Measurements from ENCODE around the gene RBMS3.

The RBMS3 gene

GRCh38 chr3:29922992-29923746, 642.3 kb downstream of the RBMS3 start:
- no peak for DNase-seq

- DNase-seq = no peak
Measured at GRCh38 chr3:29924783-29925561, 644.1 kb downstream of the RBMS3 start.

- no peak for DNase-seq
Measured at GRCh38 chr3:29926378-29926777, 645.5 kb downstream of the RBMS3 start.

DNA sequence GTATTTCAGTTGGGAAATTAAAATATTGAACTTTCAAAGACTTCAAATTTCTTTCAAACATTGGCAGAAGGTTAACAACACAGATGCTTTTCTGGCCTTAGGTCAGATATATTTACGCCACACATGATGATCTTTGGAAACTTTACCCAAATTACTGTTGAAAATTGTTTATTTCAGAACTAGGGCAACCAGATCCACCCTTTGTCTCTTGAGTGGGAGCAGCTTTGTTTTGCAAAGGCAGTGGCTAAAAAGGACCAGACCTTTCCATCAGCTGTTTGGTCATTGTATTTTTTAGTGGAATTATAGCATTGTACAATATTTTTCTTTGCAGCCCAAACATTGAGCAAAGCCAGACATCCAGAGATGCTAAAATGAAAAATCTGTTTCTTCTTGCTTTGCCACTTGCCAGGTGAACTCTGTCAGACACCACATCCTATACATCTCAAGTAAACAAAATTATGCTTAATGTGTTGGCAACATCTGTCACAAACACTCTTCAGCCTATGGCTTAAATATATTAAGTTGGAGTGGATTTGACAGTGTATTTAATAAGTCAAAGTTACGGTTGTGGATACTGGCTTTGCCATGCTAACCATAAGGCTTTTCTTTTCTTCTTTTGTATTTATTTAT, 651.9 kb downstream of the RBMS3 start:
- no peak for DNase-seq

DNA sequence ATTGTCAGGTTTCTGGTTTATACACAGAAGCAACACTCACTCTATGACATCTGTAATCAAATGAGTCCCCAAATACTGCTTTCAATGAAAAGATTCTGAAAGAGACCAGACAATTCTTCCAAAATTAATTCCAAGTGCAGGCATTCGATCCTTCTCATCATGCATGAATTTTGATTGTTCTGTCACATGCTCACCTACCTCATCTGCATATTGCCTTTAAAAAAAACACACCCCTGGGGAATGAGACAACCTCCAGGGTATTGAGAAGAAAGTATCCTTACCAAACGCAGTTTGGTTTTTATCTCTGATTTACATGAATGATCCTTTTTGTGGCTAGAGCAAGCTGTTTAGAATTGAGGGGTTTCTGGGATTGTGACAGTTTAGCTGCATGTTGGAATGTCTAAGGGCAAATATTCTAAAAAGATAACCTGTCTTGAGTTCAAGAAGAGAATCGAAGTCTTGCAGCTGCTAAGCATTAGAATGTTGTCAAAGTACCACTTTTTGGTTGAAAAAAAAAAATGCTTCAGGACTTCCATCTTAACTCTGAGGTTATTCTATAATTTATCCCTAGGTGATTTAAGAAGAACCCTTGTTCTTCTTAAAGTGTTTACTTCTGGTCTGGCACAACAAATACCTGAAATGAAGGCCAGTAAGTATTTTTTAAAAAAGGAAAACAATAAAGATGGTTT, 653.1 kb downstream of the RBMS3 start:
- no peak for DNase-seq

DNA sequence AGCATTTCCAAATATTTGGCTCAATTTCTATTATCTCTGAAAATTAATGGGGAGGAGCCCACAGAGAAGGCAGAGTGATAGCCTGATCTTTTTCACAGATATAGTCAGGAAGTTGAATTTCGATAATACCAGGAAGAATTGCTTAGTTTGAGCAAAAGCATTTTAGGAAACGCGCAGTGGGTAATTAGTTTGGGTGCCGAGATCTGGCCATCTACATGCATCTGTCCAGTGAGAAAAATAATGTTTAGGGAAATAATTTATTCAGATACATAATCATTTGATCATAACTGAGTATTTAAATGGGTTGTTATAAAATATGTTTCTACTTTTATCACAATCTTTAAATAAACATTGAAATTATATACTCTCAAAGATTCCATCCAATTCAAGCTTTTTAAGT, 653.9 kb downstream of the RBMS3 start:
- no peak for DNase-seq

- no peak for DNase-seq
Measured at GRCh38 chr3:29936054-29936453, 655.2 kb downstream of the RBMS3 start.

- no peak for DNase-seq
Measured at GRCh38 chr3:29936766-29937165, 655.9 kb downstream of the RBMS3 start.

DNA sequence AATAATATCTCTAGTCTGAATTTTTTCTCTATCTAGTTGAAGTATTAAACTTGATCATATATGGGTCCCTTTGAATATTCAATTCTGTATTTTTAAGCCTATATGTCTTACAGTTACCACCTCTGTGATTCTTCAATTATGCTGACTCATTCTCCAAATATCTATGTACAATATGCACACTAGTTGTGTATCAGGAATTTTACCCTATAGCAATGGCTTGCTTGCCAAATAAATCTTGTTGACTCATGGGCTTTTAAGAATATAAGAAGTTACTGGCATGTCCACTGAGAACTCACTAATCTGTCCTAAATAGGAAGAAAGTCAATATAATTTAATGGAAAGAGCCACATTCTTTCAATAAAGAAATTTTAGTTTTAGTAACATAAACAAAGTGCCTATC, 656.3 kb downstream of the RBMS3 start:
- DNase-seq = no peak

DNA sequence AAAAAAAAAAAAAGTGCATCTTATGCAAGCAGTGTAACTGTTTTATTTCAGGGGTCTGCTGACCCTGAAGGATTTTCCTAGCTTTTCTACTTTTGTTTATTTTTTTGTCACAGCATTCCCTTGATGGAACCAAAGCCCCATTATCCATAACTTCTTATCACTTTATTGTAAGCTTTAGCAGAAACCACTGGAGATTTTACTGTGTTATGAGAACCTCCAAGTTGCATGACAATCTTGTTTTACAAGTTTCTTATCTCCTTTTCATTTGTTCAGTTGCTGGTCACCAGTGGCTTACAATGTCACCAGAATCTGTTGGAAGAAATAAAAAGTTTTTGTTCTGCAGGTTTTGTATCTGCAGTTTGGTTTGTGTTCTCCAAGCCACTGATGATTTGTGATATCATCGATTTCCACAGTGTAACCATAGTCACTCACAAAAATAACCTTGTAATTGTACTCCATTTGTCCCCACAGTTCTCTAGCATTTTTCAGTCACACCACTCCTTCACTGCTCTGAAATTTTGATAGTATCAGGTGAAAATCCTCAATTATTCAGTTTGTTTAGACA, 660.0 kb downstream of the RBMS3 start:
- no peak for DNase-seq

GRCh38 chr3:29942297-29942696, 661.4 kb downstream of the RBMS3 start:
- no peak for DNase-seq

DNA sequence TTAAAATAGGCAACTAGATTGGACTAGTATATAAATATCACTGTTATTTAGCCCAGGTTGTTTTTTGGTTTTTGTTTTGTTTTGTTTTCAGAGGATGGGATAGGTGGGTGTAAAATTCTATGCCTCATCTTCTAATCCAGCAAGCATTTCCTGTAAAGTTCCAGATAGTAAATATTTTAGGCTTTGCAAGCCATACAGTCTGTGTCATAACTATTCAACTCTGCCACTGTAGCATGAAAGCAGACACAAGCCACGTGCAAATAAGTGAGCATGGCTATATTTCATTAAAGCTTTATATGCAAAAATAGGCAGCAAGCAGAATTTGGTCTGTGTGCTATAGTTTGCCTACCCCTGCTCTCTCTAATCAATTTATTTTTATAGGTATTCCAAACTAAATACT, 668.3 kb downstream of the RBMS3 start:
- DNase-seq = no peak

- no peak for DNase-seq
Measured at GRCh38 chr3:29949940-29950616, 669.2 kb downstream of the RBMS3 start.

GRCh38 chr3:29952431-29952830, 671.6 kb downstream of the RBMS3 start:
- DNase-seq = no peak

DNA sequence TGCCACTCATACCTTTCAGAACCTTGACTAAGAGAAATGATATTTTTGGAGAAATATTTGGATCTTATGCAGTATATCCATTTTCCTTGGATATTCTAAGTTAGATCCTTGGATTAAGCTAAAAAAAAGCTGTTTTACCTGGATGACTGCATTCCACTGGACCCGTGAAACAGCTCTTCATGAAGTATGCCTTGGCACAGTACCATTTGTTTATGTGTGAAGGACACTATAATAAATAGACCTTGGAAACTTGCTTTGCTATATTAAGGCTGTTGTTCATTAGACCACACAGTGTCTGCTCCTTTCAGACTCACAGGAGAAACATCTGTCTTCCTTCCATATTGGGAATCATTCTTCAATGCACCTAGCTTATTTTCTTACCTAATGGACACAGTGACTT, 674.5 kb downstream of the RBMS3 start:
- no peak for DNase-seq

DNA sequence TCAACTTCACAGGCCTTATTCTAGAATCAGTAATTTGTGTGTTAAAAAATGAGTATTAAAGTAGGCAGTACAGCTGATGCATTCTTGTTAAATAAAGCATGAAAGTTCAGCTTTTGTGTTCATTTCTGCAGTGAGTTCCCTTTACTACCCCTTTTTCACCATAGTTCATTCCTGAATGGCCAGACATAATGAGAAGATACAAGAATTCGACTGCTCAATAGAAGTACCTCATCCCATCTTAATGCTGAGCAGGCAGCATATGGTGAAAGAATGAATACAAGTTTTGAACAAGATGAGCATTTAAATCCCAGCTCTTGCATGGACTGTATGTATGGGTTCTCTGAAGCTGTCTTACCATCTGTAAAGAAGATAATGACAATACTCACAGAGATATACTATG, 677.9 kb downstream of the RBMS3 start:
- no peak for DNase-seq

- no peak for DNase-seq
Measured at GRCh38 chr3:29971895-29972294, 691.0 kb downstream of the RBMS3 start.

GRCh38 chr3:29972320-29972993, 691.6 kb downstream of the RBMS3 start:
- no peak for DNase-seq

GRCh38 chr3:29973763-29974162, 692.9 kb downstream of the RBMS3 start:
- DNase-seq = no peak

DNA sequence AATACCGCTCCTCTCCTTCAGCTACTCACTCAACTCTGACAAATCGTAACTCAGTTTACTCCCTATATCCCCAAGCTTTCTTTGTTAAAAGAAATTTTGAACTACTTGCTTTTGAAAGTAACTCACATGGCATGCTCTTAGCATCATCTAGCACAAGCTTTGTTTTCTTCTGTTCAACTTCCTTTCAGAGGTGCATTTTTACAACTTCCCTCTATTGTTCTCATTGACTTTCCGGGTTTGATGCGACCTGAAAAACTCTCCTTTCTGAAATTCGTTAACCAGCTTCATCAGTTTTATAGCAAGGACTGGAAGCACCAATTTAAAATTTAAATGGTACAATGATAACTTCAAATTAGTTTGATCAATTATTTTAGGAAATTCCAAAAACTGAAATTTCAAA, 696.0 kb downstream of the RBMS3 start:
- DNase-seq = no peak

- no peak for DNase-seq
Measured at GRCh38 chr3:29977360-29977759, 696.5 kb downstream of the RBMS3 start.

DNA sequence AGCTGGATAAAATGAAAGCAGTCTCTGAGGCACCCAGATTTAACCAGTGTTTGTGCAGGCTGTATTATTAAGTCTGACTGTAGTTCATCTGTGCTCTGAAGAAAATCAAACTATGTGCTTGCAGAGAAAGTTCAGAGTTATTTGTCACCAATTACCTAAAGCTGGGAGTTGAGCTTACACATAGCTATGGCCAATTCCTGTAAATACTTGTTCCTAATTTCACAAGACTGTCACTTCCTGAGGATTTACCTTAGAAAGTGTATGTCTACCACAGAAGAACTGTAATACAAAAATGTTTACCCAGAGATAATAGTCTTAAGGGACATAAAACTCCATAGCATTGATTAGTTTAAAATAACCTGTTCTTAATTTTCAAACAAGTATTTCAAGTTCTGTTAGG, 697.2 kb downstream of the RBMS3 start:
- no peak for DNase-seq

Measured in CD4-positive, alpha-beta T cell treated with Interleukin-4 for 4 hours (primary cell).